ENCODE results near the gene BROX. TPM values are rescaled to one million over a fixed set of nuclear protein-coding genes. Genes with fewer than 3 reads are reported as not detected.
A peak's percentile ranks its signal among the peaks of the same experiment; 100 is the strongest.

The BROX gene
- total RNA-seq, 1 donor from 2014 or later: 34.6 TPM

- Mint-ChIP-seq H3K27ac (peak overlapping the region; percentile 61), H3K27me3 (no peaks in the 10 kb centered on the region), H3K36me3 (ENCODE audit: low read depth) (peaks cover 59% of the 10 kb centered on the region), H3K4me1 (peaks cover 66% of the 10 kb centered on the region), H3K4me3 (peak overlapping the region; percentile 93), H3K9me3 (no peaks in the 10 kb centered on the region)
- DNase-seq (no peak), ATAC-seq (ENCODE audit: low read depth) (no peak)
- intact Hi-C loops (cut with micrococcal nuclease): loop anchor here (2.0 to 10.0 kb wide), 3 partner anchors 13 to 1267 kb away; partner anchors contain the start of gene TP53BP2
- ChIA-PET CTCF (no interaction called here), POLR2A (interaction anchor here (7.7 kb wide), 1 partner anchor 23 kb away, joined by 127 read pairs; no protein-coding TSS in a partner anchor)
- TF ChIP-seq CTCF (IDR thresholded peaks at IDR 0.05): no peak
These were observed 2.6 kb upstream of the BROX start for GRCh38 chr1:222709700-222710153.

- peak overlapping the region; percentile 100 for H3K27ac Mint-ChIP-seq
- peaks cover 56% of the 10 kb centered on the region for H3K4me1 Mint-ChIP-seq
- CTCF ChIA-PET: interaction anchor here (1.1 to 1.7 kb wide), 3 partner anchors 10 to 247 kb away, joined by 3 to 6 read pairs (median 3); no protein-coding TSS in a partner anchor
- peaks cover 56% of the 10 kb centered on the region for H3K36me3 Mint-ChIP-seq (ENCODE audit: low read depth)
- peak overlapping the region; percentile 93 for H3K4me3 Mint-ChIP-seq
- no peak for TF ChIP-seq CTCF (IDR thresholded peaks at IDR 0.05)
- DNase-seq (peak; percentile 42), ATAC-seq (ENCODE audit: low read depth) (peak; percentile 17)
- POLR2A ChIA-PET: interaction anchor here (0.6 to 7.7 kb wide), 12 partner anchors 17 to 917 kb away, joined by 3 to 127 read pairs (median 5); no protein-coding TSS in a partner anchor
- H3K27me3 Mint-ChIP-seq: no peaks in the 10 kb centered on the region
- intact Hi-C loops (cut with micrococcal nuclease): loop anchor here (1.0 to 10.0 kb wide), 7 partner anchors 15 to 1833 kb away; partner anchors contain the start of genes DUSP10, HLX and TP53BP2
- no peaks in the 10 kb centered on the region for H3K9me3 Mint-ChIP-seq
These were observed 778 bp upstream of the BROX start for GRCh38 chr1:222711319-222712252.

- H3K27me3 Mint-ChIP-seq: no peaks in the 10 kb centered on the region
- DNase-seq (peak; percentile 90), ATAC-seq (ENCODE audit: low read depth) (peak; percentile 73)
- no peaks in the 10 kb centered on the region for H3K9me3 Mint-ChIP-seq
- H3K4me3 Mint-ChIP-seq: peak overlapping the region; percentile 93
- no peak for TF ChIP-seq CTCF (IDR thresholded peaks at IDR 0.05)
- peaks cover 62% of the 10 kb centered on the region for H3K36me3 Mint-ChIP-seq (ENCODE audit: low read depth)
- peak overlapping the region; percentile 100 for H3K27ac Mint-ChIP-seq
- ChIA-PET POLR2A (interaction anchor here (0.7 to 7.7 kb wide), 33 partner anchors 8 to 1279 kb away, joined by 3 to 127 read pairs (median 5); partner anchors contain the start of genes CAPN2, FAM177B and TAF1A), CTCF (interaction anchor here (0.8 to 1.9 kb wide), 8 partner anchors 8 to 411 kb away, joined by 3 to 10 read pairs (median 4); no protein-coding TSS in a partner anchor)
- H3K4me1 Mint-ChIP-seq: peaks cover 54% of the 10 kb centered on the region
- intact Hi-C loops (cut with micrococcal nuclease): loop anchor here (1.0 to 10.0 kb wide), 11 partner anchors 19 to 1835 kb away; partner anchors contain the start of genes DUSP10, HLX, TAF1A and TP53BP2
These were observed 962 bp downstream of the BROX start for GRCh38 chr1:222713091-222713961.

DNA sequence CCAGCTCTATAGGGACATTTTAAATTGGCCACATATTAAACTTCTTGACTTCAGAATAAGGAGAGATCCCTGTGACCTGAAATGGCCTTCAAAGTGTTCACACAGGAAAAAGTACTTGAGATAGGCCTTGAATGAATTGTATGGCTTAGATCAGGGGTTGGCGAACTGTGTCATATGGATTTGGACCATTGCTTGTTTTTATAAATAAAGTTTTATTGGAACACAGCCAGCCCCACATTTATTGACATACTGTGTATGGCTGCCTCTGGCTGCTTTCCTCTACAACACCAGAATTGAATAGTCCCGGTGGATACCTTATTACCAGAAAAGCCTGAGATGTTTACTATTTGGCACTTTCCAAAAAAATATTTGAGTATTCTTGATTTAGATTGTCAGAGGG lies 4.0 kb downstream of the BROX start:
- H3K4me3 Mint-ChIP-seq: no peak overlapping the region
- peaks cover 68% of the 10 kb centered on the region for H3K36me3 Mint-ChIP-seq (ENCODE audit: low read depth)
- ChIA-PET CTCF (no interaction called here), POLR2A (no interaction called here)
- peaks cover 27% of the 10 kb centered on the region for H3K4me1 Mint-ChIP-seq
- no peaks in the 10 kb centered on the region for H3K9me3 Mint-ChIP-seq
- no peak overlapping the region for H3K27ac Mint-ChIP-seq
- TF ChIP-seq CTCF (IDR thresholded peaks at IDR 0.05): no peak
- intact Hi-C loops (cut with micrococcal nuclease): loop anchor here (10.0 kb wide), 1 partner anchor 1128 kb away; the partner anchor contains the start of gene TP53BP2
- no peaks in the 10 kb centered on the region for H3K27me3 Mint-ChIP-seq
- no peak for DNase-seq
- no peak for ATAC-seq (ENCODE audit: low read depth)

Data from activated B cell treated with CpG ODN at 0.5 μM for 24 hours (primary cell).